HEK293 (cell line): ENCODE data around the gene TMCC1.

Experiments
- CTCF ChIP-seq: fragments of 450-650 bp; formaldehyde crosslinking; IDR thresholded peaks from 2 replicates; pipeline ENCODE4 v1.5.1; 2016; ENCODE audit warnings: missing biosample characterization, missing genetic modification characterization
- PBX3 ChIP-seq: sonication (generic); formaldehyde crosslinking; IDR thresholded peaks from 2 replicates; pipeline ENCODE4 v1.8.1; 2022; ENCODE audit warnings: mild to moderate bottlenecking, moderate library complexity, missing genetic modification reagents
- REST ChIP-seq: fragments of 450-650 bp; formaldehyde crosslinking; IDR thresholded peaks from 2 replicates; pipeline ENCODE4 v1.5.1; 2016; ENCODE audit warnings: missing biosample characterization, missing genetic modification characterization
- YY1 ChIP-seq: fragments of 450-650 bp; formaldehyde crosslinking; IDR thresholded peaks from 2 replicates; pipeline ENCODE4 v1.5.1; 2018; ENCODE audit warnings: missing biosample characterization, missing genetic modification characterization
- ZNF155 ChIP-seq: fragments of 450-650 bp; formaldehyde crosslinking; IDR thresholded peaks from 2 replicates; pipeline ENCODE4 v1.5.1; 2016; ENCODE audit warnings: missing biosample characterization, missing genetic modification characterization
- ZNF558 ChIP-seq: fragments of 450-650 bp; formaldehyde crosslinking; IDR thresholded peaks from 2 replicates; pipeline ENCODE4 v1.5.1; 2016; ENCODE audit warnings: missing biosample characterization, missing genetic modification characterization

- TF ChIP-seq CTCF = no peak
- TF ChIP-seq YY1 (tag by site-specific recombination) = no peak
- TF ChIP-seq ZNF155 (tag by site-specific recombination) = no peak
- no peak for TF ChIP-seq ZNF558 (tag by site-specific recombination)
- no peak for TF ChIP-seq PBX3 (CRISPR knock-in tag)
- TF ChIP-seq REST (tag by site-specific recombination) = no peak
Observed at GRCh38 chr3:129613367-129613740, 280.2 kb downstream of the TMCC1 start.
